Gastrocnemius medialis (tissue), 4 donors: Measurements from ENCODE around the gene CR1. TPM values are rescaled to one million over a fixed set of nuclear protein-coding genes. Genes with fewer than 3 reads are reported as not detected.

Experiments used
- ATAC-seq, 2 donors: fragments of 150-250 bp; one replicate each; pipeline ENCODE4 v1.9.1; 2016
- DNase-seq, 2 donors: peaks; one replicate each; pipeline ENCODE4 v3.0.0-alpha.2; 2019
- H3K27ac ChIP-seq, 4 donors: fragments of 200-600 bp; sonication (generic); 1 replicate in 1 of 4; 2 replicates in 3 of 4; pipeline ENCODE4 v1.5.1; 2016 to 2018; ENCODE audit warnings: mild to moderate bottlenecking in 2 of 4, moderate library complexity in 1 of 4
- H3K27me3 ChIP-seq, 3 donors: fragments of 200-600 bp; sonication (generic) in 2 of 3; 1 replicate in 1 of 3; 2 replicates in 2 of 3; pipeline versions ENCODE4 v1.5.1 to v1.6.0; 2016 to 2019; ENCODE audit warnings: mild to moderate bottlenecking in 1 of 3, moderate library complexity in 1 of 3
- H3K36me3 ChIP-seq, 2 donors: fragments of 200-600 bp; sonication (generic) in 1 of 2; one replicate each; pipeline ENCODE4 v1.5.1; 2017 to 2018
- H3K4me1 ChIP-seq, 2 donors: fragments of 200-600 bp; sonication (generic) in 1 of 2; one replicate each; pipeline ENCODE4 v1.5.1; 2016 to 2017; ENCODE audit warnings: mild to moderate bottlenecking in 2 of 2
- H3K4me3 ChIP-seq, 4 donors: fragments of 200-600 bp; sonication (generic) in 3 of 4; 1 replicate in 1 of 4; 2 replicates in 3 of 4; pipeline ENCODE4 v1.5.1; 2016 to 2019; ENCODE audit warnings: mild to moderate bottlenecking in 2 of 4
- H3K9me3 ChIP-seq, 3 donors: fragments of 200-600 bp; sonication (generic) in 2 of 3; 1 replicate in 1 of 3; 2 replicates in 2 of 3; pipeline ENCODE4 v1.5.1; 2016 to 2019
- CTCF ChIP-seq, 5 experiments: fragments of 450-650 bp in 3 of 5; fragments of 200-600 bp in 2 of 5; sonication (generic) in 2 of 5; IDR thresholded peaks in 4 of 5; conservative IDR thresholded peaks in 1 of 5; 1 replicate in 4 of 5; 2 replicates in 1 of 5; pipeline ENCODE4 v1.5.1; 2016 to 2019; ENCODE audit warnings: antibody characterized with exemption in 5 of 5, mild to moderate bottlenecking in 3 of 5, moderate library complexity in 3 of 5
- POLR2A ChIP-seq, 2 donors: fragments of 450-650 bp; IDR thresholded peaks; one replicate each; pipeline ENCODE4 v1.6.1; 2017; ENCODE audit warnings: antibody characterized with exemption in 2 of 2, mild to moderate bottlenecking in 2 of 2, moderate library complexity in 2 of 2
- in situ Hi-C, 4 donors: fragments of 200-750 bp; cut with MboI; loops; one replicate each; pipeline versions ENCODE4 v1.15.0 to v1.8.0; 2017; ENCODE audit warnings: low sequenced_read_pairs in 4 of 4
- intact Hi-C: fragments of 100-400 bp; cut with DNase I; formaldehyde crosslinking; loops from one replicate; pipeline ENCODE4 v1.15.1; 2023; ENCODE audit warnings: low total_unique reads
- total RNA-seq, 4 donors: library from RNA; depleted of rRNA; stranded (reverse); fragments of >200 nt; gene quantifications; one replicate each; pipeline versions ENCODE4 v1.1.0 to v1.2.3, GENCODE V29; 2016

CR1 gene
- total RNA-seq, 4 donors from 2014 or later, result 0.66 to 2.4 (median 1.7) TPM

- no peaks in the 10 kb centered on the region for H3K36me3 ChIP-seq
- no peak overlapping the region for H3K27ac ChIP-seq
- in situ Hi-C loops, result no loop called here
- intact Hi-C loops, result no loop called here
- DNase-seq (no peak), ATAC-seq (no peak)
- no peaks in the 10 kb centered on the region for H3K9me3 ChIP-seq
- H3K4me1 ChIP-seq, result peaks cover 3 to 11% of the 10 kb centered on the region in 2 donors
- H3K27me3 ChIP-seq, result peaks cover 0 to 4% (median 0%) of the 10 kb centered on the region in 3 donors
- no peak for TF ChIP-seq POLR2A (IDR thresholded peaks at IDR 0.05)
- no peak overlapping the region for H3K4me3 ChIP-seq
These were observed 151.1 kb downstream of the CR1 start for GRCh38 chr1:207646944-207647579.

GRCh38 chr1:207647671-207648333, 151.8 kb downstream of the CR1 start:
- H3K27ac ChIP-seq, result no peak overlapping the region
- no peaks in the 10 kb centered on the region for H3K36me3 ChIP-seq
- no peak for ATAC-seq
- in situ Hi-C loops (no loop called here), intact Hi-C loops (no loop called here)
- no peaks in the 10 kb centered on the region for H3K9me3 ChIP-seq
- no peak overlapping the region for H3K4me3 ChIP-seq
- no peak for DNase-seq
- peaks cover 0 to 4% (median 0%) of the 10 kb centered on the region in 3 donors for H3K27me3 ChIP-seq
- TF ChIP-seq POLR2A (IDR thresholded peaks at IDR 0.05) (no peak), CTCF (IDR thresholded peaks at IDR 0.05 in 4 of 5, conservative IDR thresholded peaks at IDR 0.05 in 1 of 5) (no peak)
- peaks cover 3 to 11% of the 10 kb centered on the region in 2 donors for H3K4me1 ChIP-seq

GRCh38 chr1:207648334-207649209, 152.6 kb downstream of the CR1 start:
- intact Hi-C loops, result no loop called here

GRCh38 chr1:207649210-207649753, 153.3 kb downstream of the CR1 start:
- Histone ChIP-seq H3K9me3 (no peaks in the 10 kb centered on the region), H3K4me1 (peaks cover 2 to 11% of the 10 kb centered on the region in 2 donors), H3K27me3 (no peaks in the 10 kb centered on the region), H3K4me3 (no peak overlapping the region), H3K36me3 (no peaks in the 10 kb centered on the region), H3K27ac (no peak overlapping the region)
- DNase-seq (no peak), ATAC-seq (no peak)
- intact Hi-C loops (no loop called here), in situ Hi-C loops (no loop called here)
- no peak for TF ChIP-seq POLR2A (IDR thresholded peaks at IDR 0.05)
- TF ChIP-seq CTCF (IDR thresholded peaks at IDR 0.05 in 4 of 5, conservative IDR thresholded peaks at IDR 0.05 in 1 of 5), result no peak

More at GRCh38 chr1:207648334-207649209, 152.6 kb downstream of the CR1 start:
- ATAC-seq (no peak), DNase-seq (no peak)
- no peaks in the 10 kb centered on the region for H3K9me3 ChIP-seq
- no peaks in the 10 kb centered on the region for H3K36me3 ChIP-seq
- peaks cover 0 to 4% (median 0%) of the 10 kb centered on the region in 3 donors for H3K27me3 ChIP-seq
- in situ Hi-C loops, result no loop called here
- no peak overlapping the region for H3K4me3 ChIP-seq
- peaks cover 3 to 11% of the 10 kb centered on the region in 2 donors for H3K4me1 ChIP-seq
- TF ChIP-seq CTCF (IDR thresholded peaks at IDR 0.05 in 4 of 5, conservative IDR thresholded peaks at IDR 0.05 in 1 of 5) (no peak), POLR2A (IDR thresholded peaks at IDR 0.05) (no peak)
- H3K27ac ChIP-seq, result no peak overlapping the region
